NCI-H146 (cell line): Measurements from ENCODE around the gene SLC9A3.

ENCODE experiments used
- DNase-seq: peaks from one replicate; lab custom pipeline; 2025; lab: John Stamatoyannopoulos, UW

Gene SLC9A3

GRCh38 chr5:442335-443238, 81.7 kb downstream of the SLC9A3 start, which contains the start of gene EXOC3:
EXOC3 (plus strand) TSS chr5:443176; CDS start chr5:446206, 3,030 bp downstream.
- peak; percentile 75 for DNase-seq

- DNase-seq, result no peak
Measured at GRCh38 chr5:441996-442334, 82.3 kb downstream of the SLC9A3 start.

GRCh38 chr5:440401-441201, 83.6 kb downstream of the SLC9A3 start:
- DNase-seq, result no peak

GRCh38 chr5:439636-440035, 84.6 kb downstream of the SLC9A3 start:
- no peak for DNase-seq

- no peak for DNase-seq
Measured at GRCh38 chr5:439181-439580, 85.1 kb downstream of the SLC9A3 start.

GRCh38 chr5:438481-438981, 85.7 kb downstream of the SLC9A3 start:
- DNase-seq, result no peak

GRCh38 chr5:437281-437771, 86.9 kb downstream of the SLC9A3 start:
- DNase-seq, result no peak

GRCh38 chr5:436641-436975, 87.6 kb downstream of the SLC9A3 start:
- no peak for DNase-seq

DNA sequence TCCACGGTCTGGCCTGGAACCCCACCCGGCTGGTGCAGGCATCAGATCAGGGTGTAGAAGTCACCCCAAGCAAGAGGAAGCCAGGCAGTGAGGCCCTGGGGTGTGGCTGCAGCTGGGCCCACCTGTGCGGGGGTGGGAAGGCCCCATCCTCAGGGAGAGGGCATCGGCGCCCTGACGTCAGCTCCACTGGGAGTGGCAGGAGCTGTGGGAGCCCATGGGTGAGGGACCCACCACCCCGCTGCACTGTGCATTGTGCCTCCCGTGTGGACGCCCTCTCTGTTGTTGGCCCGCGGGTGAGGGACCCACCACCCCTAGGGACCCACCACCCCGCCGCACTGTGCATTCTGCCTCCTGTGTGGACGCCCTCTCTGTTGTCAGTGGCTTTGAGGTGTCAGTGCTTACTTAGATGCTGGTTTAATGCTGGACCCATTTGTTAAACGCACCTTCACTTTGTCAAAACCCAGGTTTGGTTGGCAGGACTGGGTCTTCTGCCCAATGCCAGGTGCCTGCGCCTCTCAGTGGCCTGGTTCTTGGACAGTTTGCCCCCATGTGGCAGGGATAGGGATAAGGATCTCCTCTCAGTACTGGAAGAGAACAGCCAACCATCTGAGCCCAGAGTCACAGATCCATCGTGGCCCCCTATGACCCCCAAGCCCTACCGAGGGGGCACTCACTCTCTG, 88.1 kb downstream of the SLC9A3 start:
- no peak for DNase-seq

DNA sequence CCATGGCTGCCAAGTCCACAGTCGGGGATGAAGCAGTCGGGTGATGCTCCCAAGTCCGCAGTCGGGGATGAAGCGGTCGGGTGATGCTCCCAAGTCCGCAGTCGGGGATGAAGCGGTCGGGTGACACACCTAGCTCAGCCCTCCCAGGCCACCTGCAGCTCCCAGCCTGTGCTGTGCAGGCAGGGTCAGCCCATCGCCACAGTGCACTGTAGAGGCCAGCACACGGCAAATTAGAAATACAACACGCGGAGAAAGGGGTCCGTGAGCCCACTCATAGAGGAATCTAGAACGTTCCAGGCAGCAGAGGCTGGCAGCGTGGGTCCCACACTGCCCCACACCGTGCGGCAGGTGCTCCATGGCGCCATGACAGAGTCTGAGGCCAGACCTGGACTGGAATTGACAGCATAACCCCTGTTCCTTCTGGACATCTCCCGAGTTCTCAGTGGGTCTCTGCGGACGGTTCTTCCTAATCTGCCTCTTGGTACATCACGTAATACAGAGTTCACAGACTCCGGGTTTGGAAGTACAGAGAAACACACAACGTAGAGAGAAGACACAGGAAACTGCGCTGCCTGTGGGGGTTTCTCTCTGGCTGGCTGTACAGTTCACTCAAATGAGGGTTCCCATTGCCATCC, 89.0 kb downstream of the SLC9A3 start:
- no peak for DNase-seq

DNA sequence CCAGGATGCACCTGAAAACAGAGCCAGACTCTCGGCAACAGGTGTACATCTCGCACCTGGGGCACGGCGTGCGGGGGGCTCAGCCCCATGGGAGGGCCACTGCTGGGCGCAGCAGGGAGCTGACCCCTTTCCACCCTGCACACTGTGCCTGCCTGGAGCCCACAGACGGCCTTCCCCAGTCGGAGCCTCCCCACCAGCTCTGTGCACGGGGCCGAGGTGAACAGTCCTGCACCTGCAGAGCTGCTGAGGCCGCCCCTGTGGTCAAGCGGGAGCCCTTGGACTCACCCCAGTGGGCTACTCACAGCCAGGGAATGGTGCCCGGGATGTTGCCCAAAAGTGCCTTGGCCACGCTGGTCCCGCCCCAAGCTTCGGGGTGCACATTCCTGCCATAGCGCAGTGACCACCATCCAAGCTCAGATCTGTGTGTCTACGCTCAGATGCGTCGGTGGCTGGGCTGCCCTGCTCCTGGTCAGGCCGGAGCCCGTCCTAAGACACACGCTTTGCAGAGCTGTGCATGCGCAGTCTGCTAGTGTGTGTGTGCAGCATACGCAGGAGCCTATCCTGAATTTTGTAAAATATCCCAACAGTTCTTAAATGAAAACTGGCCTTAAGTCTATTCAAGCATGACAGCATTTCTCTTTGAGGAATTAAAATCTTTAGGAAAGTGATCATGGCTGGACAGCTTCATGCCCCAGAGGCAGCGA, 89.7 kb downstream of the SLC9A3 start:
- no peak for DNase-seq

- DNase-seq, result no peak
Measured at GRCh38 chr5:433836-434235, 90.4 kb downstream of the SLC9A3 start.

- DNase-seq, result no peak
Measured at GRCh38 chr5:432928-433791, 91.1 kb downstream of the SLC9A3 start.

GRCh38 chr5:432201-432927, 91.9 kb downstream of the SLC9A3 start:
- DNase-seq, result no peak

- no peak for DNase-seq
Measured at GRCh38 chr5:431711-432050, 92.6 kb downstream of the SLC9A3 start.

DNA sequence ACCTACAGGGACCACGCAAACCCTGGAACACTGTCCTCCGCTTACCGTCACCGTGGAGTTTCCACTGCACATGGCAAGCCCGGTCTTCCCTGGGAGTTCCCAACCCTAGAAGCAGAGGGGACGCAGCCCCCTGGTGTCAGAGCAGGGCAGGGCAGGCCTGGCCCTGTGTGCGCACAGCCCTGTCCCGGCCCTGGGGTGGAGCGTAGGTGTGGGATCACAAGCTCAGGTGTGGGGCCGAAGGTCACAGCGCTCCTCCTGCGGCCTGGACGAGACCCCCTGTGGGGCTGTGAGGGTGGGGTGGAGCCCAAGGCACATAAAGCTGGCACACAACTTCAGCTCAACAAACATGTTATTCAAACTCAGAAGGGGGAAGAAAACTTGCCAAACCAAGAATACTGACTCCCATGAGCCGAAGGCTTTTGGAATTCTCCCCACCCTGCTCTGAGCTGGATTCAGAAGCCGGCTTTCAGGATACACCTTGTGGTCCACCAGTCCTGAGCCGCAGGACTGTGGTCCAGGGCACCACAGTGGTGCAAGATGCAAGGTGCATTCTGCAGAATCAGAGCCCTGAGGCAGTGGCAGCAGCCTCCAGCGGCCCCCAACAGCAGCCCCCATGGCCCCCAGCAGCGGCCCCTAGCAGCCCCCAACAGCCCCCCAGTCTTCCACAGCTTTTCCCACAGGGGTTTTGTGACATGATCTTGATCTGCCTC, 93.1 kb downstream of the SLC9A3 start:
- peak; percentile 71 for DNase-seq

- DNase-seq, result no peak
Measured at GRCh38 chr5:430214-430925, 93.9 kb downstream of the SLC9A3 start.

DNA sequence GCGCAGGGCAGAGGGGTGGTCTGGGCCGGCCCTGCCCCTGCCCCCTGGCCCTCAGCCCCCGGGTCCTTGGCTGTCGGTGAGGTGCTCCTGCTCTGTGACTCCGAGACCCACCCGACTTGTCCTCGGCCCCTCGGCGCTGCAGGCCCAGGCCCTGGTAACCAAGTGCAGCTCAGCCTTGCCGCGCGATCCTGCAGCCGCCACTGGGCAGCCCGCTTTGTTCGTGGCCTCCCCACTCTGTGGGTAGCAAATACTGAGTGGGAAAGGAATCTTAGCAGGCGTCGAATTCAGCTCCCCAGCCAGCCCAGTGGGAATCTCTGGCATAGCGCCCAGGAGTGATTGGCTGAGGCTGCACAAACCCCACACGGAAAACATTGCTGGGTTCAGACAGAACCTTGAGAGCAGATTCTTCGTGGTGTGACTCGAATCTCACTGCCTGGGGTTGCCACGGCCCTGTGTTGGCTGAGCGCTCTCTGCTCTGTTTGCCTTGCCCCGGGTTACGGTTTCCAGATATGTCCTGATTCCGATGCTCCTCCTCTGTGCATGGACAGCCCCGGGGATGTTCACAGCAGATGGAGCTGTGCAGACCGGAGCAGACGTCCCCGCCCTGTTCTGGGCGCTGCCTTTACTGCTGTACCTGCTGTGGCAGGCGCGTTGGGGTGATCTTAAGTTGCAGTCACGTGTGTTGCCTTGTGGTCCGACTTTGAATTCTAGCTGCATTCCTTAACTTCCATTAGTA, 94.6 kb downstream of the SLC9A3 start:
- DNase-seq, result no peak
